Kidney (tissue), 14 donors: ENCODE results near the gene AADACL2. TPM values are rescaled to one million over a fixed set of nuclear protein-coding genes. Genes with fewer than 3 reads are reported as not detected.

Source experiments
- DNase-seq, 5 donors: peaks; one replicate each; pipeline ENCODE4 v3.0.0-alpha.2; 2013 to 2020
- FAIRE-seq: peaks from 2 replicates; lab custom pipeline; 2012; peaks lifted over from hg19 to GRCh38; lab: Jason Lieb, UNC
- H3K27ac ChIP-seq, 2 donors: one replicate each; pipeline ENCODE4 v1.7.0; 2013; ENCODE audit warnings: low read depth in 2 of 2, low read length in 2 of 2, inconsistent platforms in 1 of 2
- H3K27me3 ChIP-seq: one replicate; pipeline ENCODE4 v1.7.1; 2013; ENCODE audit warnings: low read length, inconsistent platforms; ENCODE audit not compliant: control insufficient read depth, insufficient read depth
- H3K36me3 ChIP-seq, 3 donors: one replicate each; pipeline versions ENCODE4 v1.7.0 to v1.7.1; 2013; ENCODE audit warnings: low read length in 3 of 3, control low read depth in 1 of 3, inconsistent platforms in 1 of 3; ENCODE audit not compliant: insufficient read depth in 3 of 3, control insufficient read depth in 2 of 3
- H3K4me1 ChIP-seq, 3 donors: one replicate each; pipeline versions ENCODE4 v1.7.0 to v1.7.1; 2013; ENCODE audit warnings: low read length in 3 of 3, inconsistent platforms in 1 of 3, low read depth in 1 of 3; ENCODE audit not compliant: control insufficient read depth in 2 of 3, insufficient read depth in 2 of 3
- H3K4me3 ChIP-seq, 3 donors: one replicate each; pipeline versions ENCODE4 v1.7.0 to v1.8.1; 2013; ENCODE audit warnings: low read length in 3 of 3, control low read depth in 1 of 3, inconsistent platforms in 1 of 3
- H3K9ac ChIP-seq, 3 donors: one replicate each; pipeline versions ENCODE4 v1.7.0 to v1.7.1; 2013; ENCODE audit warnings: low read length in 3 of 3, control low read depth in 1 of 3, inconsistent platforms in 1 of 3
- H3K9me3 ChIP-seq, 3 donors: one replicate each; pipeline versions ENCODE4 v1.7.0 to v1.7.1; 2013; ENCODE audit warnings: low read length in 3 of 3, control low read depth in 1 of 3, inconsistent platforms in 1 of 3; ENCODE audit not compliant: control insufficient read depth in 2 of 3, insufficient read depth in 1 of 3
- intact Hi-C: fragments of 100-400 bp; cut with DNase I; formaldehyde crosslinking; loops from one replicate; pipeline ENCODE4 v1.11.1; 2022
- polyA plus RNA-seq: library from polyadenylated mRNA; stranded (reverse); fragments of 350-450 nt; fragmentation: Illumina TruSeq; extraction: RNeasy Lipid Tissue Mini Kit (QIAGEN cat#74804); gene quantifications from one replicate; pipeline ENCODE4 v1.2.3, GENCODE V29; 2014; ENCODE audit warnings: low read depth, low replicate concordance; ENCODE audit not compliant: insufficient read depth
- total RNA-seq: library from RNA; stranded (reverse); fragmentation: NEBNext Ultra II Directional; extraction: Animal tissue kit (Norgen Biotek cat#: 25700); gene quantifications from one replicate; pipeline ENCODE4 v1.2.1, GENCODE V29; 2021
- TF ChIP-seq, protein P1 (sequence below): IDR thresholded peaks from 3 replicates; pipeline ENCODE4 v1.5.1; 2012; ENCODE audit warnings: mild to moderate bottlenecking, moderate library complexity, borderline replicate concordance; ENCODE audit not compliant: insufficient read depth; ENCODE audit errors: extremely low read depth
- donor health status: control.
- donor health status: control.
- donor health status: control.
- donor health status: control.
- donor health status: control.
- donor health status: DM: yes; HTN: yes; CAD: no.
- donor health status: Normal renal cell carcinoma (clear cell type).

Gene AADACL2
- total and polyA plus RNA-seq, 2 donors from 2014 or later, result not detected

- H3K4me1 ChIP-seq, result no peaks in the 10 kb centered on the region
- intact Hi-C loops, result no loop called here
- FAIRE-seq (no peak), DNase-seq (no peak)
- TF ChIP-seq, protein P1, sequence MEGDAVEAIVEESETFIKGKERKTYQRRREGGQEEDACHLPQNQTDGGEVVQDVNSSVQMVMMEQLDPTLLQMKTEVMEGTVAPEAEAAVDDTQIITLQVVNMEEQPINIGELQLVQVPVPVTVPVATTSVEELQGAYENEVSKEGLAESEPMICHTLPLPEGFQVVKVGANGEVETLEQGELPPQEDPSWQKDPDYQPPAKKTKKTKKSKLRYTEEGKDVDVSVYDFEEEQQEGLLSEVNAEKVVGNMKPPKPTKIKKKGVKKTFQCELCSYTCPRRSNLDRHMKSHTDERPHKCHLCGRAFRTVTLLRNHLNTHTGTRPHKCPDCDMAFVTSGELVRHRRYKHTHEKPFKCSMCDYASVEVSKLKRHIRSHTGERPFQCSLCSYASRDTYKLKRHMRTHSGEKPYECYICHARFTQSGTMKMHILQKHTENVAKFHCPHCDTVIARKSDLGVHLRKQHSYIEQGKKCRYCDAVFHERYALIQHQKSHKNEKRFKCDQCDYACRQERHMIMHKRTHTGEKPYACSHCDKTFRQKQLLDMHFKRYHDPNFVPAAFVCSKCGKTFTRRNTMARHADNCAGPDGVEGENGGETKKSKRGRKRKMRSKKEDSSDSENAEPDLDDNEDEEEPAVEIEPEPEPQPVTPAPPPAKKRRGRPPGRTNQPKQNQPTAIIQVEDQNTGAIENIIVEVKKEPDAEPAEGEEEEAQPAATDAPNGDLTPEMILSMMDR, result no peak
- H3K9ac ChIP-seq, result no peak overlapping the region
- H3K36me3 ChIP-seq, result no peaks in the 10 kb centered on the region
- no peaks in the 10 kb centered on the region for H3K27me3 ChIP-seq
- H3K4me3 ChIP-seq, result no peak overlapping the region
- H3K27ac ChIP-seq, result no peak overlapping the region
- peaks cover 0 to 2% (median 0%) of the 10 kb centered on the region in 3 donors for H3K9me3 ChIP-seq
These were observed 73.1 kb downstream of the AADACL2 start for GRCh38 chr3:151806838-151807237.

Other genes with a start within 250 kb of the AADACL2 start
- gene AADAC, start 80.2 kb downstream of the AADACL2 start, total RNA-seq, result not detected
- gene AADAC, start 80.2 kb downstream of the AADACL2 start, polyA plus RNA-seq, result not detected
- gene SUCNR1, start 139.7 kb downstream of the AADACL2 start, total RNA-seq, result 7.3 TPM
- 16.3 TPM for gene SUCNR1, start 139.7 kb downstream of the AADACL2 start, polyA plus RNA-seq